Chondrocyte (in vitro differentiated cells): Measurements from ENCODE around the gene GUCY2F. TPM values are rescaled to one million over a fixed set of nuclear protein-coding genes. Genes with fewer than 3 reads are reported as not detected.

Source experiments
- DNase-seq: peaks from one replicate; pipeline ENCODE4 v3.0.0; 2021; ENCODE audit warnings: mixed read lengths, low spot score
- H3K27ac Mint-ChIP-seq: one replicate; pipeline ENCODE4 v1.8.0; 2021; ENCODE audit warnings: mild to moderate bottlenecking, moderate library complexity, mixed read lengths; ENCODE audit not compliant: unreplicated experiment
- H3K27me3 Mint-ChIP-seq: 2 replicates; pipeline ENCODE4 v1.8.0; 2021; ENCODE audit warnings: low read depth, mixed read lengths
- H3K36me3 Mint-ChIP-seq: 2 replicates; pipeline ENCODE4 v1.8.0; 2021; ENCODE audit warnings: low read depth, mixed read lengths
- H3K4me1 Mint-ChIP-seq: 2 replicates; pipeline ENCODE4 v1.8.0; 2021; ENCODE audit warnings: low read depth, mild to moderate bottlenecking, mixed read lengths
- H3K4me3 Mint-ChIP-seq: one replicate; pipeline ENCODE4 v1.8.0; 2021; ENCODE audit warnings: mild to moderate bottlenecking, moderate library complexity, mixed read lengths; ENCODE audit not compliant: unreplicated experiment
- H3K9me3 Mint-ChIP-seq: 2 replicates; pipeline ENCODE4 v1.8.0; 2021; ENCODE audit warnings: low read depth, mixed read lengths
- total RNA-seq: library from RNA; stranded (reverse); gene quantifications from 3 replicates; pipeline ENCODE4 v1.2.1, GENCODE V29; 2021
- TF ChIP-seq, protein P1 (sequence below): fragments of 200-600 bp; sonication (generic); IDR thresholded peaks from 2 replicates; pipeline ENCODE4 v1.5.0; 2021; ENCODE audit warnings: antibody characterized with exemption, mild to moderate bottlenecking, moderate library complexity

Gene GUCY2F
- total RNA-seq, 1 donor from 2014 or later: not detected

DNA sequence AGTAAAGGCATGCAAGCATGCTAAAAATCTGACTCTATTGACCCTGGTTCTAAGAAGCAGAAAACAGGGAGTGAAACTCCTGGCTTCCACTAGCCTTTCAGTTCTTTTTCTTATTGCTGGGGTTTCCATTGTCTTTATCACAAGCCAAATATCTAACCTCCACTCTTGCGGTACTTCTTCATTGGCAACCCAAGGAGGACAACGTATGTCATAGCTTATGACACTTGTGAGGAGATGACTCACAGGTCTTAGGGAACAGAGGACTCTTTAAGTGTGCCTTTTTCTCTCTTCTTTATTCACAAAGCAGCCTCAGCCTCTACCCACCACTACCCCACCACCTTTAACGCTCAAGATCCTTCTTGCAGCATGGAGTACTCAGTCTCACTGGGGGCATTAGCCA lies 124.2 kb downstream of the GUCY2F start:
- Mint-ChIP-seq H3K27ac (no peak overlapping the region), H3K9me3 (peaks cover 5% of the 10 kb centered on the region), H3K4me3 (no peak overlapping the region), H3K27me3 (no peaks in the 10 kb centered on the region), H3K36me3 (no peaks in the 10 kb centered on the region), H3K4me1 (peaks cover 9% of the 10 kb centered on the region)
- no peak for DNase-seq
- TF ChIP-seq, protein P1, sequence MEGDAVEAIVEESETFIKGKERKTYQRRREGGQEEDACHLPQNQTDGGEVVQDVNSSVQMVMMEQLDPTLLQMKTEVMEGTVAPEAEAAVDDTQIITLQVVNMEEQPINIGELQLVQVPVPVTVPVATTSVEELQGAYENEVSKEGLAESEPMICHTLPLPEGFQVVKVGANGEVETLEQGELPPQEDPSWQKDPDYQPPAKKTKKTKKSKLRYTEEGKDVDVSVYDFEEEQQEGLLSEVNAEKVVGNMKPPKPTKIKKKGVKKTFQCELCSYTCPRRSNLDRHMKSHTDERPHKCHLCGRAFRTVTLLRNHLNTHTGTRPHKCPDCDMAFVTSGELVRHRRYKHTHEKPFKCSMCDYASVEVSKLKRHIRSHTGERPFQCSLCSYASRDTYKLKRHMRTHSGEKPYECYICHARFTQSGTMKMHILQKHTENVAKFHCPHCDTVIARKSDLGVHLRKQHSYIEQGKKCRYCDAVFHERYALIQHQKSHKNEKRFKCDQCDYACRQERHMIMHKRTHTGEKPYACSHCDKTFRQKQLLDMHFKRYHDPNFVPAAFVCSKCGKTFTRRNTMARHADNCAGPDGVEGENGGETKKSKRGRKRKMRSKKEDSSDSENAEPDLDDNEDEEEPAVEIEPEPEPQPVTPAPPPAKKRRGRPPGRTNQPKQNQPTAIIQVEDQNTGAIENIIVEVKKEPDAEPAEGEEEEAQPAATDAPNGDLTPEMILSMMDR: no peak

DNA sequence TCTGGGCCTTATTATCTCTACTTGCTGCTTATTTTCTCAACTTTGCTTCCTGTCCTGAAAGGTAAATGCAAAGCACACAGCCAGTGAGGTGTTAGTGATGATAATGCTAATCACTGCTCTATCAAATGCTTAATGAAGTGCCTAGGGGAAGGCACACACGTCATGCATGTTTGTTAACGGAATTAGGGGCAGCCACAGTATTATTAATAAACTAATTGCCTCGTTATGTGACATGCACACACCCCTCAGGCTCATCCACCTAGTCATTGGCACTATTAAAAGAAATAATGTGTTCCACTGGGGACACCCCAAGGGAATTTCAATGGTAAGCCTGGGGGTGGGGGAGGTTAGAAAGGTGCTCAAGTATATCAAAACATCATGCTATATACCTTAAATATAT lies 125.2 kb downstream of the GUCY2F start:
- no peak for DNase-seq
- peaks cover 5% of the 10 kb centered on the region for H3K9me3 Mint-ChIP-seq
- H3K4me3 Mint-ChIP-seq: no peak overlapping the region
- H3K4me1 Mint-ChIP-seq: peaks cover 19% of the 10 kb centered on the region
- no peak overlapping the region for H3K27ac Mint-ChIP-seq
- H3K36me3 Mint-ChIP-seq: no peaks in the 10 kb centered on the region
- TF ChIP-seq, protein P1: no peak
- no peaks in the 10 kb centered on the region for H3K27me3 Mint-ChIP-seq

DNA sequence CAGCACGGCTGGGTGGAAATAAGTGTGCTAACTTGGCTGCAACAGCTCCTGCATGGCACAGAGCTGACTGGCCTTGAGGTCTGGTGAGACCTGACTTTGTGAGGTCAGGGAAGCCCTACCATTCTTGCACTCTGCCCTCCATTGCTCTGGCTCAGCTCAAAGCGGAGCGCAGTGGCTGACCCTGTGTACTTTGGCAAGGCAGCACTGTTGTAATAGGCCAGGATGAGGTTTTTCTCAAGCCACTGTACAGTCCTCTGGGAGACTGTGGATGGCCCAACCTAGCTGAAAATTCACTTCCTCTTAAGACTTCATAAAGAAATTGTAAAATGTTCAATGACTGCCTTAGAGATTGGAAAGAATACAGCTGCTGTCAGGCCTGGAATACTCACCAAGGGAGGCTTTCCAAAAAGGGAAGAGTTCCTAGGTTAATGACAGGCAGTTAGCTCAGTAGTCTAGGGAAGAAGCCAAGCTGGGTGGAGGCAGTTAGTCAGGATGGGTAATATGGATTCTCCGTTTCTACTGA lies 129.8 kb downstream of the GUCY2F start:
- peaks cover 31% of the 10 kb centered on the region for H3K4me1 Mint-ChIP-seq
- no peaks in the 10 kb centered on the region for H3K36me3 Mint-ChIP-seq
- TF ChIP-seq, protein P1: no peak
- H3K27ac Mint-ChIP-seq: peak overlapping the region; percentile 71
- H3K9me3 Mint-ChIP-seq: no peaks in the 10 kb centered on the region
- H3K27me3 Mint-ChIP-seq: no peaks in the 10 kb centered on the region
- no peak overlapping the region for H3K4me3 Mint-ChIP-seq
- no peak for DNase-seq

DNA sequence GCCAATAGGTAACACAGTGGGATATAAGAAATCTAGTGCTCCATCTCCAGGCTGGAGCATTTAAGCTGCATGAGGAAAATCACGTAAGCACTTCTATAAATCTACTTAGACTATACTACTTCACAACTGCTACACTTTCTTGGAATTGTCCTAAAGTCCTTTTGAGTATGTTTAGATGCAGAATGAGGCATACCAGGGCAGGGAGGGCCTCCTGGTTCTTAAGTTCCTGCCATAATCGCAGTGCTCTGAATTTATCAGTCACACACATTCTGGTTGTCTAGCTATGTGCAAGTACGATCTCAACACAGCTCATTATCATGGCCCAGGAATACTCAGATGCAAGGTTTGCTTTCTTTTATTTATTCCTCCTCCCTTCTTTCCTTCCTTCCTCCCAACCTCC lies 130.3 kb downstream of the GUCY2F start:
- H3K4me1 Mint-ChIP-seq: peaks cover 36% of the 10 kb centered on the region
- DNase-seq: no peak
- H3K36me3 Mint-ChIP-seq: no peaks in the 10 kb centered on the region
- TF ChIP-seq, protein P1: no peak
- H3K4me3 Mint-ChIP-seq: no peak overlapping the region
- H3K27ac Mint-ChIP-seq: peak overlapping the region; percentile 71
- H3K27me3 Mint-ChIP-seq: no peaks in the 10 kb centered on the region
- H3K9me3 Mint-ChIP-seq: no peaks in the 10 kb centered on the region

DNA sequence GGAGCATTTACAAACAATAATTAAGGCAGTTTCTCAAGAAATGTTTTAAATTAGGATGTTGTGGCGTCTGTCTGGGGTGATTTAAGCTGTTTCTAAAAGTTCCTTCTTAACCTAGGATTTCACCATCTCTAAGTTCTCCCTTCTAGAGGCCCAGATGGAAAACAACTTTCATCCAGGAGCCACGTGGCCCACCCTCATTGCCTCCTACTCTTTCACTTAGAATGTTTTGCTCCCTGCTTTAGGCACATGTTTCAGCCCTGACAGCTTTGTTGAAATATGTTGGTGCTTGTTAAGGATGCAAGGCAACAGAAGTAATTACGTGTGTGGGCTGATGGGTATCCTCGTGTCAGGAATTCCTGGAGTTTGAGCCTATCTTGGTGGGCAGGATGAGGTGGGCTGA lies 131.3 kb downstream of the GUCY2F start:
- Mint-ChIP-seq H3K27ac (no peak overlapping the region), H3K9me3 (no peaks in the 10 kb centered on the region), H3K4me1 (peaks cover 45% of the 10 kb centered on the region), H3K36me3 (no peaks in the 10 kb centered on the region), H3K27me3 (no peaks in the 10 kb centered on the region), H3K4me3 (no peak overlapping the region)
- TF ChIP-seq, protein P1: no peak
- DNase-seq: no peak
